GM19238 (cell line): ENCODE data around the gene CDIPT.
A peak's percentile ranks its signal among the peaks of the same experiment; 100 is the strongest.

Source experiments
- DNase-seq: peaks from one replicate; pipeline ENCODE4 v3.0.0; 2011; ENCODE audit warnings: low spot score; ENCODE audit not compliant: insufficient read length

CDIPT gene

GRCh38 chr16:29811170-29811895 lies 51.7 kb downstream of the CDIPT start:
- DNase-seq: peak; percentile 75

GRCh38 chr16:29810699-29811169 lies 52.3 kb downstream of the CDIPT start:
- DNase-seq: no peak

- DNase-seq: no peak
Observed at GRCh38 chr16:29809850-29810698, 53.0 kb downstream of the CDIPT start.

- DNase-seq: no peak
Observed at GRCh38 chr16:29809031-29809747, 53.8 kb downstream of the CDIPT start.
